Muscle layer of colon (tissue), 2 donors: Measurements from ENCODE around the gene LINGO4.

ENCODE experiments used
- H3K27ac ChIP-seq: one replicate; pipeline ENCODE4 v1.7.0; 2013; ENCODE audit warnings: low read depth, mild to moderate bottlenecking, low read length, moderate library complexity
- H3K27me3 ChIP-seq, 2 donors: one replicate each; pipeline ENCODE4 v1.7.0; 2013; ENCODE audit warnings: low read length in 2 of 2, mild to moderate bottlenecking in 2 of 2; ENCODE audit not compliant: insufficient read depth in 2 of 2, control insufficient read depth in 1 of 2
- H3K36me3 ChIP-seq: one replicate; pipeline ENCODE4 v1.7.0; 2013; ENCODE audit warnings: mild to moderate bottlenecking, low read length; ENCODE audit not compliant: insufficient read depth
- H3K4me1 ChIP-seq: one replicate; pipeline ENCODE4 v1.7.0; 2013; ENCODE audit warnings: mild to moderate bottlenecking, low read length; ENCODE audit not compliant: insufficient read depth
- H3K4me3 ChIP-seq, 2 donors: one replicate each; pipeline ENCODE4 v1.7.0; 2013; ENCODE audit warnings: low read length in 2 of 2, low read depth in 1 of 2, mild to moderate bottlenecking in 1 of 2, moderate library complexity in 1 of 2
- H3K9ac ChIP-seq: one replicate; pipeline ENCODE4 v1.7.0; 2013; ENCODE audit warnings: low read length
- H3K9me3 ChIP-seq: one replicate; pipeline ENCODE4 v1.7.0; 2013; ENCODE audit warnings: mild to moderate bottlenecking, low read length
- donor health status: abdominal sarcoma.
- donor health status: Adenocarcinoma of cecum.

LINGO4 gene

DNA sequence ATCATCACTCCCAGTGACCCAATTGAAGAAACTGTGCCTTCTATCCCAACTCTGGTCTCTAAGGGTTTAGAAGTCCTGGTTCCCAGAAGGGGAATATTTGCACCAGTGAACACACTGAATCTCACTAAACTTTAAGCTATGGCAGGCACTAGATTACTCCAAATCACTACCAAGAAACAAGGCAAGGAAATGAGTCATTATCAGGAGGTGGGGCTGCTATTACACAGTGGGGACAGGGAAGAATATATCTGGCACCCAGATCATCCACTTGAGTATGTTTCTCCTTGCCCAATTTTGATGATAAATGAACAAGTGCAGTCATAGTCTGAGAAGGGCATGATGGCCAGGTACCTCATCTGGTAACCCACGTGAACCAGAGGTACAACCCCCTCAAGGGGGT lies 48.9 kb downstream of the LINGO4 start:
- peaks cover 22% of the 10 kb centered on the region for H3K36me3 ChIP-seq
- no peak overlapping the region for H3K4me3 ChIP-seq

More for the DNA sequence above, 48.9 kb downstream of the LINGO4 start:
- Histone ChIP-seq H3K27ac (no peak overlapping the region), H3K4me1 (no peaks in the 10 kb centered on the region), H3K9me3 (no peaks in the 10 kb centered on the region), H3K9ac (no peak overlapping the region), H3K27me3 (no peaks in the 10 kb centered on the region)
